H1 (cell line): ENCODE results near the gene FARP2. TPM values are rescaled to one million over a fixed set of nuclear protein-coding genes. Genes with fewer than 3 reads are reported as not detected.

Experiments
- CTCF ChIA-PET: fragments of 300-600 bp; sonication (Branson Sonifier 250); formaldehyde crosslinking; loops from one replicate; lab custom pipeline; 2021; ENCODE audit not compliant: partially characterized antibody; lab: Charles Lee
- POLR2A ChIA-PET: fragments of 300-600 bp; sonication (Branson Sonifier 250); formaldehyde crosslinking; loops from one replicate; lab custom pipeline; 2021; ENCODE audit warnings: inconsistent platforms; ENCODE audit not compliant: partially characterized antibody; lab: Charles Lee
- DNase-seq, 2 experiments: peaks; one replicate each; pipeline versions ENCODE4 v3.0.0 to v3.0.0-alpha.2; 2010 to 2022; ENCODE audit warnings: low spot score in 2 of 2, low read depth in 1 of 2, mixed read lengths in 1 of 2
- FAIRE-seq: peaks from 2 replicates; lab custom pipeline; 2011; peaks lifted over from hg19 to GRCh38; lab: Jason Lieb, UNC
- H2AFZ ChIP-seq: 2 replicates; pipeline ENCODE4 v1.8.1; 2012; ENCODE audit warnings: low read length, inconsistent platforms
- H2AK5ac ChIP-seq: 2 replicates; pipeline ENCODE4 v1.6.1; 2013; ENCODE audit warnings: low read depth, low read length
- H2BK120ac ChIP-seq: replicated peaks from 2 replicates; pipeline ENCODE3; 2013; ENCODE audit warnings: low read depth, low read length, inconsistent platforms
- H2BK12ac ChIP-seq: 2 replicates; pipeline ENCODE4 v1.6.1; 2013; ENCODE audit warnings: low read depth, low read length
- H2BK15ac ChIP-seq: 2 replicates; pipeline ENCODE4 v1.6.1; 2013; ENCODE audit warnings: low read length
- H2BK20ac ChIP-seq: 2 replicates; pipeline ENCODE4 v1.6.1; 2013; ENCODE audit warnings: low read length
- H2BK5ac ChIP-seq: 2 replicates; pipeline ENCODE4 v1.6.1; 2013; ENCODE audit warnings: low read depth, low read length
- H3K14ac ChIP-seq: 2 replicates; pipeline ENCODE4 v1.6.1; 2013; ENCODE audit warnings: inconsistent platforms; ENCODE audit not compliant: insufficient read length
- H3K18ac ChIP-seq: 2 replicates; pipeline ENCODE4 v1.6.1; 2013; ENCODE audit warnings: low read length; ENCODE audit errors: extremely low read depth
- H3K23ac ChIP-seq: 2 replicates; pipeline ENCODE4 v1.6.1; 2013; ENCODE audit warnings: inconsistent platforms; ENCODE audit not compliant: insufficient read length
- H3K23me2 ChIP-seq: 2 replicates; pipeline ENCODE4 v1.6.1; 2013; ENCODE audit warnings: low read depth, low read length
- H3K27ac ChIP-seq: 2 replicates; pipeline ENCODE4 v1.6.1; 2011; ENCODE audit warnings: low read depth, low read length, inconsistent platforms
- H3K27me3 ChIP-seq, 4 experiments: replicated peaks in 1 of 4; 1 replicate in 1 of 4; 2 replicates in 3 of 4; pipeline versions ENCODE4 v1.6.1 to v1.8.1; 2011 to 2013; ENCODE audit warnings: low read length in 3 of 4, mild to moderate bottlenecking in 3 of 4, inconsistent platforms in 2 of 4, mixed read lengths in 2 of 4, moderate library complexity in 1 of 4; ENCODE audit not compliant: control insufficient read depth in 3 of 4, insufficient read depth in 3 of 4; ENCODE audit errors: extremely low read depth in 1 of 4
- H3K36me3 ChIP-seq, 4 experiments: 2 replicates each; pipeline versions ENCODE4 v1.6.1 to v1.8.1; 2011 to 2013; ENCODE audit warnings: mild to moderate bottlenecking in 4 of 4, low read length in 3 of 4, moderate library complexity in 2 of 4, control low read depth in 1 of 4, inconsistent platforms in 1 of 4; ENCODE audit not compliant: insufficient read depth in 4 of 4, control insufficient read depth in 2 of 4
- H3K4ac ChIP-seq: replicated peaks from 2 replicates; pipeline ENCODE3; 2013; ENCODE audit warnings: low read length, low read depth, mixed read lengths, inconsistent platforms; ENCODE audit not compliant: insufficient read length
- H3K4me1 ChIP-seq, 4 experiments: replicated peaks in 1 of 4; 1 replicate in 1 of 4; 2 replicates in 3 of 4; pipeline versions ENCODE4 v1.6.1 to v1.8.1; 2011 to 2013; ENCODE audit warnings: low read length in 3 of 4, inconsistent platforms in 2 of 4, mixed read lengths in 1 of 4; ENCODE audit not compliant: insufficient read depth in 4 of 4, control insufficient read depth in 3 of 4
- H3K4me2 ChIP-seq, 2 experiments: 2 replicates each; pipeline versions ENCODE4 v1.6.1 to v1.8.1; 2011 to 2013; ENCODE audit warnings: low read depth in 2 of 2, low read length in 2 of 2, control low read depth in 1 of 2, inconsistent platforms in 1 of 2, mild to moderate bottlenecking in 1 of 2; ENCODE audit not compliant: insufficient read depth in 1 of 2
- H3K4me3 ChIP-seq, 4 experiments: fragments of 200-600, 300-600 bp in 1 of 4; sonication (generic), shearing (Covaris generic), sonication (Bioruptor Twin) in 1 of 4; 2 replicates each; pipeline versions ENCODE4 v1.5.1 to v1.8.1; 2011 to 2016; ENCODE audit warnings: low read length in 4 of 4, low read depth in 3 of 4, control low read depth in 2 of 4, inconsistent platforms in 2 of 4, mild to moderate bottlenecking in 2 of 4, mixed read lengths in 1 of 4, moderate library complexity in 1 of 4; ENCODE audit not compliant: insufficient read depth in 2 of 4; ENCODE audit errors: extremely low read depth in 1 of 4
- H3K56ac ChIP-seq: replicated peaks from 2 replicates; pipeline ENCODE3; 2013; ENCODE audit warnings: low read depth, mild to moderate bottlenecking, mixed read lengths, low read length, inconsistent platforms; ENCODE audit not compliant: insufficient read length
- H3K79me1 ChIP-seq: 2 replicates; pipeline ENCODE4 v1.6.1; 2013; ENCODE audit warnings: low read depth, low read length, control low read depth
- H3K79me2 ChIP-seq, 2 experiments: 2 replicates each; pipeline versions ENCODE4 v1.6.1 to v1.8.1; 2012 to 2013; ENCODE audit warnings: low read length in 2 of 2, mild to moderate bottlenecking in 2 of 2, inconsistent platforms in 1 of 2; ENCODE audit not compliant: insufficient read depth in 2 of 2, control insufficient read depth in 1 of 2
- H3K9ac ChIP-seq, 4 experiments: replicated peaks in 1 of 4; 1 replicate in 1 of 4; 2 replicates in 3 of 4; pipeline versions ENCODE4 v1.6.1 to v1.8.1; 2011 to 2013; ENCODE audit warnings: low read depth in 3 of 4, low read length in 3 of 4, control low read depth in 2 of 4, mild to moderate bottlenecking in 2 of 4, moderate library complexity in 2 of 4, inconsistent platforms in 1 of 4; ENCODE audit errors: extremely low read depth in 1 of 4
- H3K9me3 ChIP-seq, 2 experiments: 2 replicates each; pipeline versions ENCODE4 v1.6.1 to v1.8.1; 2012 to 2013; ENCODE audit warnings: mild to moderate bottlenecking in 2 of 2, moderate library complexity in 2 of 2, control low read depth in 1 of 2, inconsistent platforms in 1 of 2, low read depth in 1 of 2, low read length in 1 of 2, mixed read lengths in 1 of 2; ENCODE audit not compliant: insufficient read depth in 2 of 2
- H4K20me1 ChIP-seq, 2 experiments: replicated peaks in 1 of 2; 2 replicates each; pipeline versions ENCODE3 to v1.8.1; 2011 to 2013; ENCODE audit warnings: inconsistent platforms in 2 of 2, low read length in 2 of 2, mild to moderate bottlenecking in 1 of 2; ENCODE audit not compliant: insufficient read depth in 2 of 2, control insufficient read depth in 1 of 2
- H4K5ac ChIP-seq: 2 replicates; pipeline ENCODE4 v1.6.1; 2013; ENCODE audit warnings: low read length, low read depth, mixed read lengths, inconsistent platforms; ENCODE audit not compliant: insufficient read length
- H4K8ac ChIP-seq: 2 replicates; pipeline ENCODE4 v1.8.0; 2013; ENCODE audit warnings: mild to moderate bottlenecking, moderate library complexity, low read length, inconsistent platforms; ENCODE audit not compliant: insufficient read depth; ENCODE audit errors: extremely low read depth
- H4K91ac ChIP-seq: replicated peaks from 2 replicates; pipeline ENCODE3; 2013; ENCODE audit warnings: low read length, mixed read lengths, inconsistent platforms; ENCODE audit not compliant: insufficient read length
- CHD1 ChIP-seq: IDR thresholded peaks from 2 replicates; pipeline ENCODE4 v1.6.1; 2012; ENCODE audit warnings: low read depth, low read length, improper control_type of control experiment
- WGBS, 2 experiments: shearing (Covaris generic) in 1 of 2; methylation state at CpG; one replicate each; pipeline versions ENCODE4 v1.1.6 to v1.1.7; 2013 to 2015; ENCODE audit warnings: low lambda C conversion rate in 2 of 2, mixed read lengths in 2 of 2, inconsistent platforms in 1 of 2, low coverage in 1 of 2, missing lambda C conversion rate in 1 of 2; ENCODE audit not compliant: insufficient replicate concordance in 2 of 2, insufficient coverage in 1 of 2, insufficient read length in 1 of 2; ENCODE audit errors: extremely low coverage in 1 of 2, missing lambda C conversion rate in 1 of 2; 5-methylcytosine and 5-hydroxymethylcytosine counted together
- polyA plus RNA-seq, 7 experiments: library from polyadenylated mRNA; depleted of rRNA in 3 of 7; stranded (reverse) in 5 of 7; unstranded in 2 of 7; fragments of >200 nt in 5 of 7; fragments of 200-250 nt in 2 of 7; gene quantifications; 1 replicate in 5 of 7; 2 replicates in 1 of 7; 4 replicates in 1 of 7; pipeline versions ENCODE4 v1.2.1 to v1.2.3, GENCODE V29; 2011 to 2013; ENCODE audit warnings: missing spikeins in 2 of 7, mixed read lengths in 2 of 7
- total RNA-seq: library from RNA; stranded (reverse); fragmentation: NEBNext Ultra II Directional; extraction: Animal tissue kit (Norgen Biotek cat#: 25700); gene quantifications from 2 replicates; pipeline ENCODE4 v1.2.1, GENCODE V29; 2021

The FARP2 gene
- total and polyA plus RNA-seq, 2 of the 8 experiments (the other 6 are each of a cell fraction or from before 2014, with no cell fraction given): 12.4 to 33.4 TPM

- peaks cover 0 to 7% of the 10 kb centered on the region in 2 experiments for H4K20me1 ChIP-seq
- H2AK5ac ChIP-seq: no peak overlapping the region
- H3K4me3 ChIP-seq: no peak overlapping the region
- no peak overlapping the region for H3K23ac ChIP-seq
- DNase-seq (no peak), FAIRE-seq (no peak)
- H3K4me1 ChIP-seq: peaks cover 1 to 10% (median 5%) of the 10 kb centered on the region in 4 experiments; a peak in 6 of 7 replicates
- no peak overlapping the region for H3K14ac ChIP-seq
- no peak overlapping the region for H4K91ac ChIP-seq
- H2BK20ac ChIP-seq: no peak overlapping the region
- H3K79me1 ChIP-seq: no peaks in the 10 kb centered on the region
- peaks cover 31 to 83% (median 70%) of the 10 kb centered on the region in 4 experiments for H3K36me3 ChIP-seq
- no peak overlapping the region for H4K5ac ChIP-seq
- H3K4ac ChIP-seq: no peak overlapping the region
- H4K8ac ChIP-seq: no peak overlapping the region
- H2BK120ac ChIP-seq: no peak overlapping the region
- 83% methylated on average over 2 of the region's 2 CpGs; no CpG with 5 or more reads in 1 of the 2 experiments for WGBS, 2 experiments
- H2AFZ ChIP-seq: no peak overlapping the region
- no peak overlapping the region for H3K9ac ChIP-seq
- peaks cover 3% of the 10 kb centered on the region; the same call in 1 of the 2 replicates for H3K23me2 ChIP-seq
- no peak overlapping the region for H3K4me2 ChIP-seq
- no peaks in the 10 kb centered on the region for H3K79me2 ChIP-seq
- H3K56ac ChIP-seq: no peak overlapping the region
- POLR2A ChIA-PET: no interaction called here
- no peaks in the 10 kb centered on the region for H3K9me3 ChIP-seq
- no peaks in the 10 kb centered on the region for H3K27me3 ChIP-seq
- H3K27ac ChIP-seq: no peak overlapping the region
- H2BK15ac ChIP-seq: no peak overlapping the region
- TF ChIP-seq CHD1: no peak
- CTCF ChIA-PET: interaction anchor here (0.8 to 1.3 kb wide), 4 partner anchors 14 to 48 kb away, joined by 3 to 4 read pairs (median 3); no protein-coding TSS in a partner anchor
- H2BK5ac ChIP-seq: no peak overlapping the region
- no peak overlapping the region for H2BK12ac ChIP-seq
- H3K18ac ChIP-seq: no peak overlapping the region
Observed at GRCh38 chr2:241350530-241350877, 5.6 kb upstream of the FARP2 start.
